HepG2 (cell line): ENCODE results near the gene DNLZ. TPM values are rescaled to one million over a fixed set of nuclear protein-coding genes. Genes with fewer than 3 reads are reported as not detected.

Experiments used
- ATAC-seq: fragments of 200-7000 bp; cut with Tn5 transposase; 3 replicates; pipeline ENCODE4 v1.9.1; 2020; ENCODE audit warnings: mild to moderate bottlenecking, moderate library complexity
- BruUV-seq: library from RNA; stranded (reverse); fragments of 400-500 nt; replicated peaks from 2 replicates; lab custom pipeline; 2021; lab: Mats Ljungman, UMichigan
- CTCF ChIA-PET: fragments of 300-600 bp; formaldehyde crosslinking; extraction: SDS; loops from one replicate; lab custom pipeline; 2021; ENCODE audit warnings: low total read pairs, inconsistent platforms, low intra/inter-chr PET ratio; lab: Yijun Ruan, JAX
- POLR2A ChIA-PET: fragments of 350-600 bp; sonication (Branson Sonifier 250); formaldehyde crosslinking; loops from one replicate; lab custom pipeline; 2020; ENCODE audit warnings: antibody characterized with exemption, inconsistent platforms; lab: Yijun Ruan, JAX
- DNase-seq: peaks from one replicate; pipeline ENCODE4 v3.0.0-alpha.2; 2015; ENCODE audit warnings: low spot score
- FAIRE-seq: peaks from 3 replicates; lab custom pipeline; 2011; peaks lifted over from hg19 to GRCh38; lab: Jason Lieb, UNC
- H2AFZ ChIP-seq: one replicate; pipeline ENCODE4 v1.6.1; 2011; ENCODE audit warnings: low read length, inconsistent platforms
- H3K27ac ChIP-seq: fragments of 300-600 bp; 3 replicates; pipeline ENCODE4 v1.8.0; 2011; ENCODE audit warnings: mixed run types, mild to moderate bottlenecking, mixed read lengths, low read length, inconsistent platforms; ENCODE audit not compliant: insufficient read depth; ENCODE audit errors: extremely low read length
- H3K27me3 ChIP-seq, 2 experiments: fragments of 200-600 bp in 1 of 2; 2 replicates in 1 of 2; 3 replicates in 1 of 2; pipeline versions ENCODE4 v1.6.0 to v1.8.0; 2011; ENCODE audit warnings: low read length in 2 of 2, mild to moderate bottlenecking in 2 of 2, moderate library complexity in 2 of 2, inconsistent platforms in 1 of 2; ENCODE audit not compliant: insufficient read depth in 2 of 2, control insufficient read depth in 1 of 2
- H3K36me3 ChIP-seq, 2 experiments: fragments of 200-600 bp in 1 of 2; replicated peaks in 1 of 2; 2 replicates in 1 of 2; 3 replicates in 1 of 2; pipeline versions ENCODE4 v1.5.1 to v1.8.0; 2011; ENCODE audit warnings: low read length in 2 of 2, inconsistent platforms in 1 of 2; ENCODE audit not compliant: insufficient read depth in 2 of 2, control insufficient read depth in 1 of 2
- H3K4me1 ChIP-seq: 2 replicates; pipeline ENCODE4 v1.5.1; 2012; ENCODE audit warnings: low read length, inconsistent platforms; ENCODE audit not compliant: insufficient read depth
- H3K4me2 ChIP-seq: 2 replicates; pipeline ENCODE4 v1.6.0; 2011; ENCODE audit warnings: low read depth, low read length, inconsistent platforms
- H3K4me3 ChIP-seq, 3 experiments: fragments of 200-600 bp in 1 of 3; sonication (generic), shearing (Covaris generic) in 1 of 3; replicated peaks in 1 of 3; 2 replicates each; pipeline ENCODE4 v1.5.1; 2011 to 2016; ENCODE audit warnings: low read length in 3 of 3, inconsistent platforms in 2 of 3, low read depth in 2 of 3, mild to moderate bottlenecking in 2 of 3, control low read depth in 1 of 3, mixed read lengths in 1 of 3; ENCODE audit not compliant: insufficient read depth in 1 of 3
- H3K79me2 ChIP-seq: one replicate; pipeline ENCODE4 v1.6.1; 2011; ENCODE audit warnings: low read length, inconsistent platforms; ENCODE audit not compliant: insufficient read depth
- H3K9ac ChIP-seq: 2 replicates; pipeline ENCODE4 v1.6.0; 2011; ENCODE audit warnings: mild to moderate bottlenecking, low read depth, low read length, inconsistent platforms; ENCODE audit not compliant: insufficient read depth
- H3K9me3 ChIP-seq: 2 replicates; pipeline ENCODE4 v1.5.1; 2012; ENCODE audit warnings: mild to moderate bottlenecking, low read length
- H4K20me1 ChIP-seq: 2 replicates; pipeline ENCODE4 v1.6.0; 2011; ENCODE audit warnings: inconsistent platforms, mild to moderate bottlenecking, low read length, moderate library complexity; ENCODE audit not compliant: insufficient read depth
- ARID3A ChIP-seq: IDR thresholded peaks from 2 replicates; pipeline ENCODE4 v1.6.1; 2012; ENCODE audit warnings: low read depth, low read length, improper control_type of control experiment
- BORCS8-MEF2B ChIP-seq: sonication (generic); formaldehyde crosslinking; IDR thresholded peaks from 2 replicates; pipeline ENCODE4 v1.8.0; 2022; ENCODE audit warnings: mild to moderate bottlenecking, missing genetic modification reagents
- E2F2 ChIP-seq: sonication (generic); formaldehyde crosslinking; IDR thresholded peaks from 2 replicates; pipeline ENCODE4 v1.4.0; 2020; ENCODE audit warnings: missing genetic modification reagents, borderline replicate concordance
- FOXA3 ChIP-seq: IDR thresholded peaks from 2 replicates; pipeline ENCODE4 v1.6.1; 2016; ENCODE audit warnings: missing genetic modification reagents, missing compliant biosample characterization
- GLMP ChIP-seq: sonication (generic); formaldehyde crosslinking; IDR thresholded peaks from 2 replicates; pipeline ENCODE4 v1.9.0; 2021; ENCODE audit warnings: missing genetic modification reagents, mild to moderate bottlenecking, borderline replicate concordance
- RNF2 ChIP-seq: fragments of 450-650 bp; conservative IDR thresholded peaks from 2 replicates; pipeline ENCODE4 v1.6.1; 2016; ENCODE audit warnings: low read depth
- SATB2 ChIP-seq: sonication (generic); formaldehyde crosslinking; IDR thresholded peaks from 2 replicates; pipeline ENCODE4 v1.5.0; 2020; ENCODE audit warnings: missing genetic modification reagents
- ZNF18 ChIP-seq: sonication (generic); formaldehyde crosslinking; IDR thresholded peaks from 2 replicates; pipeline ENCODE4 v1.8.0; 2022; ENCODE audit warnings: mild to moderate bottlenecking, missing genetic modification reagents; ENCODE audit not compliant: insufficient replicate concordance
- ZNF747 ChIP-seq: sonication (generic); formaldehyde crosslinking; IDR thresholded peaks from 2 replicates; pipeline ENCODE4 v1.8.1; 2023; ENCODE audit warnings: missing genetic modification reagents, mild to moderate bottlenecking, borderline replicate concordance
- ZNF770 ChIP-seq: sonication (generic); formaldehyde crosslinking; IDR thresholded peaks from 2 replicates; pipeline ENCODE4 v1.5.0; 2020; ENCODE audit warnings: mild to moderate bottlenecking, missing genetic modification reagents
- ZNF777 ChIP-seq: sonication (generic); formaldehyde crosslinking; IDR thresholded peaks from 2 replicates; pipeline ENCODE4 v1.4.0; 2020; ENCODE audit warnings: missing genetic modification reagents
- ZNF780A ChIP-seq: sonication (generic); formaldehyde crosslinking; IDR thresholded peaks from 2 replicates; pipeline ENCODE4 v1.8.0; 2022; ENCODE audit warnings: mild to moderate bottlenecking, missing genetic modification reagents, moderate library complexity
- WGBS: methylation state at CpG from one replicate; pipeline ENCODE4 v1.1.6; 2017; ENCODE audit warnings: low lambda C conversion rate; 5-methylcytosine and 5-hydroxymethylcytosine counted together
- in situ Hi-C: cut with HindIII; loops from 2 replicates; pipeline ENCODE4 v1.10.0; 2017; ENCODE audit warnings: low pct_unique_long_range_greater_than_20kb; ENCODE audit not compliant: extremely low pct_ligation_motif_present
- intact Hi-C: fragments of 100-400 bp; cut with micrococcal nuclease; formaldehyde crosslinking; loops from one replicate; pipeline ENCODE4 v1.10.0; 2022; ENCODE audit not compliant: unreplicated experiment
- polyA plus RNA-seq, 8 experiments: library from polyadenylated mRNA; depleted of rRNA in 3 of 8; stranded (reverse) in 7 of 8; unstranded in 1 of 8; fragments of >200 nt; fragmentation: Illumina TruSeq in 4 of 8; extraction: Trizol in 4 of 8; gene quantifications; 2 replicates each; pipeline versions ENCODE4 v1.2.1 to v1.2.3, GENCODE V29; 2011 to 2016; ENCODE audit warnings: low read depth in 4 of 8, missing spikeins in 1 of 8, mixed read lengths in 1 of 8; ENCODE audit not compliant: insufficient read depth in 1 of 8
- total RNA-seq, 5 experiments: library from RNA; depleted of rRNA; stranded (reverse); fragments of >200 nt; fragmentation: Illumina TruSeq; extraction: Trizol; gene quantifications; 2 replicates each; pipeline ENCODE4 v1.2.3, GENCODE V29; 2016; ENCODE audit warnings: low read depth in 1 of 5

DNLZ gene
- total and polyA plus RNA-seq, 2 of the 13 experiments (the other 11 are each of a cell fraction or from before 2014, with no cell fraction given) = 3.4 to 8.0 TPM

GRCh38 chr9:136379891-136380290 is 16.3 kb upstream of the DNLZ start (continued):
- TF ChIP-seq ZNF780A (CRISPR knock-in tag) (no peak), ZNF777 (CRISPR knock-in tag) (no peak)
- TF ChIP-seq, all 625 proteins: peak for 0

GRCh38 chr9:136379401-136379800 is 15.9 kb upstream of the DNLZ start:
- WGBS = 90% methylated on average over 2 of the region's 11 CpGs
- Histone ChIP-seq H4K20me1 (no peaks in the 10 kb centered on the region), H3K27ac (no peak overlapping the region), H3K79me2 (no peaks in the 10 kb centered on the region), H3K9me3 (no peaks in the 10 kb centered on the region), H2AFZ (no peak overlapping the region), H3K4me3 (no peak overlapping the region), H3K4me1 (0 out of 2 replicates have a peak, but pooled peaks cover 7% of the 10 kb centered on the region), H3K9ac (no peak overlapping the region), H3K36me3 (peaks cover 20 to 32% of the 10 kb centered on the region in 2 experiments; a peak in 3 of 5 replicates), H3K4me2 (no peak overlapping the region), H3K27me3 (no peaks in the 10 kb centered on the region)
- ChIA-PET CTCF (no interaction called here), POLR2A (no interaction called here)
- FAIRE-seq (no peak), DNase-seq (no peak), ATAC-seq (no peak)
- no TSS peak for BruUV-seq
- in situ Hi-C loops (no loop called here), intact Hi-C loops (no loop called here)
- TF ChIP-seq SATB2 = no peak
- no peak for TF ChIP-seq GLMP
- no peak for TF ChIP-seq ZNF18 (CRISPR knock-in tag)
- no peak for TF ChIP-seq FOXA3 (CRISPR knock-in tag)
- TF ChIP-seq RNF2 = no peak
- TF ChIP-seq ZNF747 (CRISPR knock-in tag) = no peak
- TF ChIP-seq ARID3A = no peak
- TF ChIP-seq ZNF770 = no peak
- TF ChIP-seq BORCS8-MEF2B (CRISPR knock-in tag) = no peak
- no peak for TF ChIP-seq E2F2 (CRISPR knock-in tag)
